SK-N-DZ (cell line): ENCODE data around the gene OR10C1. TPM values are rescaled to one million over a fixed set of nuclear protein-coding genes. Genes with fewer than 3 reads are reported as not detected.
"Not testable (repeated sequence)": the region's sequence is repeated elsewhere in the genome, so short reads cannot be mapped to it uniquely, and the experiment has no call there.

Experiments used
- DNase-seq: peaks from one replicate; pipeline ENCODE4 v3.0.0-alpha.2; 2015; ENCODE audit warnings: low spot score
- polyA plus RNA-seq, 2 experiments: library from polyadenylated mRNA; depleted of rRNA; stranded (reverse); fragments of >200 nt; gene quantifications; 2 replicates each; pipeline ENCODE4 v1.2.3, GENCODE V29; 2014

The OR10C1 gene, protein sequence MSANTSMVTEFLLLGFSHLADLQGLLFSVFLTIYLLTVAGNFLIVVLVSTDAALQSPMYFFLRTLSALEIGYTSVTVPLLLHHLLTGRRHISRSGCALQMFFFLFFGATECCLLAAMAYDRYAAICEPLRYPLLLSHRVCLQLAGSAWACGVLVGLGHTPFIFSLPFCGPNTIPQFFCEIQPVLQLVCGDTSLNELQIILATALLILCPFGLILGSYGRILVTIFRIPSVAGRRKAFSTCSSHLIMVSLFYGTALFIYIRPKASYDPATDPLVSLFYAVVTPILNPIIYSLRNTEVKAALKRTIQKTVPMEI
- polyA plus RNA-seq (2014; cell fraction: cytosol; rRNA removed), result not detected in 2 replicates
- not detected in 2 replicates for polyA plus RNA-seq (2014; cell fraction: nucleus; rRNA removed)

DNA sequence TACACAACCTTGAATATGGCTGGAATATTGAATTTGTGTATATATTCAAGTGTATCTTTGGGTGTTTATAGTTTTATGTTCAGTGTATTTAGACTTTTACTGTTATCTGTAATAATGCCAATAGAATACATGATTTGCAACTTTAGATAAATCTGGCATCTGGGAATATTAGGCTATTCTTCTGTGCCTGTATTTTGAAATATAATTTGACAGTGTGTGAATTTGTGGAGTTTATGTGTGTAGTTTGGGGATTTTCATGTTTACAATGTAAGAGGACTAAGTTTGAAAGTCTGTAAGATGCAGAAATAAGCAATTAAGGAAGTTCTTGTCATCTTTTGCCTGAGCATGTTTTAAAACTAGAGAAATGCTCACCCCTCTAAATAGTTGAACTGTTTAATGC is at the start of gene OR10C1:
Gene OR10C1, plus strand, starts transcription at position 301 of the 400 bp plus-strand sequence. CDS start 710 bp downstream, outside the sequence.
- no peak for DNase-seq

DNA sequence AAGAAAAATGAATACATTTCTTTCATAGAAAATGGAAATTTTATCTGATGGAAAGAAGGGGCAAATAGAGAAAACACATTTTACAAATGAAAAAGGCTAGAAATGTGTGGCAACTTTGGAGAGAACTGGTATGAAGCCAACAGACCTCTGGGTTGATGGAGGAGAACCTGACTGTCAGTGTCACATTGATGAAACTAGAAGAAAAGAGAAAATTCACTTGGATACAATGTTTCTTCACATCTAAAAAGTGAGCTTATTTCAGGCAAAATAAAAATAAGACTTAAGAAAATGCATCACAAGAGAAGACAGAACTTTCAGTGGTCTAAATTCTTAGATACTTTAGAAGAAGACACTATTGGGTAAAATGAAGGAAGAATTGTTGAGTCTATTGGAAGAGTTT is 43.8 kb upstream of the OR10C1 start, which contains the start of gene OR12D2:
Gene OR12D2, plus strand, starts transcription at position 301 of the 400 bp plus-strand sequence. CDS start 1,069 bp downstream, outside the sequence.
- DNase-seq, result no peak

DNA sequence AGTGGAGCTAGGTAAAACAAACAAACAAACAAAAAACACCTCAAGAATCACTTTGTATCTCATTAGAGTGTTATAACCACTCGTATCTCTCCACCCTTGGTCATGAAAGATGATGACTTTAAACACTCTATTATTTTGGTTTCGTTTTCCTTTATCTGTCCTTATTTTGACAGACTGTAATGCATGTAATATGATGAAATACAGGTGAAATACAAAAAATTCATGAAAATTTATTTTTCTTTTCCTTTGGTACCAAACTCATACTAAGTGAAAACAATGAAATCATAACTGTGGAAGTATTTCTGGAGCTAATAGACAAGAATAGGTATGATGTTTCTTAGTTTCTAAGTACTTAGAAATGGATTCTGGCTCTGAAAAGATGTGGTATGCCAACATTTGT is 39.6 kb upstream of the OR10C1 start:
- DNase-seq, result no peak

DNA sequence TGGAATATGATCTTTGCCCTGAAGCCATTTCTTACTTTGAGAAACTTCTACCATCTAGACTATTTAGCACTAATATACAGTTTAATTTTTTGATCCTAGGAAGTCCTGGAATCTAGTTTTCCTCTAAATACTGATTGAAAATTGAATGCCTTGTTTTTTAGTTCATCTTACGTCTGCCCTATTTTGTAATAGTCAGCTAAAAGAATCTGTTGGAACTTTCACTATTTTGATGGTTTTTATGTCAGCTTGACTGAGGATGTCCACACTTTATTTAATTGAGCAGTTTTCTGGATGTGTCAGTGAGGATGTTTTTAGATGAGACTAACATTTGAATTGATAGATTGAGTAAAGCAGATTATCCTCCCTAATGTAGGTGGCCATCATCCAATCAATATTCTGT is 35.3 kb upstream of the OR10C1 start:
- no peak for DNase-seq

DNA sequence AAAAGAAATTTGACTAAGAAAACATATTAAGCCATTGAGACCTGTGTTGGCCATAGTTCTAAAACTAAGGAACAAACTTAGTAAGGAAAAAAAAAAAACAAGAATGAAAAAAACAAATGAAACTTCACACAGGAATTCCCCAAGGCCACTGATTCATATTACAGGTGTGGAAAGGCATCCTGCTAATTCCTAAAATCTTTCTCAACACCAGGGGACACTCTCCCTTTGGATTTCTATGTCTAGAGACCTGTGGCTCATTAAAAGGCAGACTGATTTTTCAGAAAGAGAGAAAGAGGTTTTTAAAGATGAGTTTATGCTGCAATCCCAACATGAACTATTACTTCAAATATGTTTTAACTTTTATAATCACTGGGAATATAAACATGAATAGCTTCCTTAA is 24.5 kb upstream of the OR10C1 start, which contains the start of gene OR12D1:
Gene OR12D1, plus strand, starts transcription at position 341 of the 400 bp plus-strand sequence.
- no peak for DNase-seq

DNA sequence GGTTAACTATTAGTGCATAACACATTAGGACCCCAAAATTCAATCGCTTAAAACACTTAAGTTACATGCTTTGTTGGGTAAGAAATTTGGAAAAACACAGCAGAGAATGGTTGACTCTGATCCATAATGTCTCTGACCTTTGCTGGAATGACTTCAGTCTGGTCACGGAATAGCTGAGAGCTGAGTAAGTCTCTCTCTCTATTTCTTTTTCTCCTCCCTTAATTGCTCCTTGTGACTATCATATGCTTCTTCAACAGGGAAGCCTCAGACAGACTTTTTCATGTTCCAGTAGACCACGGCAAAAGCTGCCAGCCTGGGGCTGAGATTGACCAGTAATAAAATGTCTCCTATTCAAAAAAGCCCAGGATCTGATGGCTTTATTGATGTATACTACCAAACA is 19.6 kb upstream of the OR10C1 start:
- DNase-seq, result no peak

DNA sequence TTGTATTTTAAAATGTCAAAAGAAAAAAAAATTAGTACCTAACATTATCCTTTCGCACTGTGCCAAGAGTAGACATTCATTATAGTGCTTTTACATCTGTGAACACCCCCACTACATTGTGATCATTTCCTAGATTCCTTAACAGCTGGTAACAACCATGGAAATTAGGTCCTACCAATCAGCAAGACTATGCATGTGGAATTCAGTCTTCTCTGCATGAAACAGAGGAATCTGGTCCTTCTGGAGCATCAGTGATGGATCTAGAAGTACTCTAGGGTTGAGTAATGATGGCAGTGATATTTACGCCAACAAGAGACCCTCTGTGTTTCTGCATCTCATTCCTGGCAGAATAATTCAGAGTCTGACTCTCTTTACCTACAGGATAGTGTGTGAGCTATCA is 14.9 kb upstream of the OR10C1 start:
- no peak for DNase-seq

DNA sequence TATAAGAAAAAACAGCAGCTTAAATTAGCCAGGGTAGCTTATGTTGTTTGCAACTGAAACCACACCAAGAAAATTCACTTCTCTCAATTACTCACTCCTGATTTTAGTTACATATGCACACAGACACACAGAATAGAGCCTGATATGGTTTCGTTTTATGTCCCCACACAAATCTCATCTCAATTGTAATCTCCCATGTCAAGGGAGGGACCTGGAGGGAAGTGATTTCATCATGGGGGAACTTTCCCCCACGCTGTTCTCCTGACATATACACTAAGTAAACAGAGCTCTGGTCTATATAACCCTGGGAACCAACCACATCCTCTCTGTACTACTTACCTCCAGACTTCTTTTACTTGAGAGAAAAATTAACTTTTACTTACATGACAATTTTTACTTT is 14.5 kb upstream of the OR10C1 start:
- DNase-seq, result no peak

DNA sequence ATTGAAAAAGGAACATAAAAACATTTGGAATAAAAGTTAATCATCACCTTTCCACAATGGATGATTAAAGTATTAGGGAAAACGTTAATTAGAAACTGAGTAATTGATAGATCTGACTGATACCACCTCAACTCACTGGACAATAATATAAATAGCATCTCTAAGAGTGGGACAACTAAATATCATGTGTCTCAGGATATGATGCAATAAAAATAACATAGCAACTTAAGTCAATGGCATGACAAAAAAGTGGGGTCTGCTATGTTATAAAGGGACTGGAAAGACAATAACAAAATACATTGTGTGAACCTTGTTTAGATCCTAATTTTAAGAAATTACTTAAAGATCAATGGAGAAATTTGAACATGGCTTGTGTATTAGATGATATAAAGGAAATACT is 14.0 kb upstream of the OR10C1 start:
- no peak for DNase-seq

DNA sequence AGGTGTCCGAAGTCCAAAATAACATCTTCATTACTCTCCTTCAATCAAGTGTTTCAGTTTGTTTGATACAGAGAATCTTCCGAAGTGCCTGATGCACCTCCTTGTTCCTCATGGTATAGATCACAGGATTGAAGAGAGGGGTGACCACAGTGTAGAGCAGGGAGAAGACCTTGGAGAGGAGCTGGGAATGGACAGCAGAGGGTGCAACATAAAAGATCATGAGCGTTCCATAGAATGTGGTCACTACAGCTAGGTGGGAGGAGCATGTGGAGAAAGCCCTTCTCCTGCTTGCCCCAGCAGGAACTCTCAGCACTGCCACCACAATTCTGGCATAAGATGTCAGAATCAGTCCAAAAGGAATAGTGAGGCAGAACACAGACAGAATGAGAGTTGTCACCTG is 12.5 kb upstream of the OR10C1 start:
- DNase-seq, result no peak

DNA sequence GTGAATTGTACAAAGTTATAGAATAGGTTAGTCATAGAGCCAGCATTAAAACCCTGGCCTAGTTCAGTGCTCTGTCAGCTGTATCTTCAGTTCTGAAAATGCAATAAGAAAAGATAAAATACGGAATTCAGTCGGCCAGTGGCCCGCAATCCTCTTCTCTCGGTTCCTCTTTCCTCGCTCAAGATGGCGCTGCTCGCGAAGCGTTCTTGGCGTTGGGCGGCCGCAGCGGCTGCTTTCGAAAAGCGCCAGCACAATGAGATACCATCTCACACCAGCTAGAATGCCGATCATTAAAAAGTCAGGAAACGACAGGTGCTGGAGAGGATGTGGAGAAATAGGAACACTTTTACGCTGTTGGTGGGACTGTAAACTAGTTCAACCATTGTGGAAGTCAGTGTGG is 2.4 kb upstream of the OR10C1 start:
- not testable (repeated sequence) for DNase-seq

DNA sequence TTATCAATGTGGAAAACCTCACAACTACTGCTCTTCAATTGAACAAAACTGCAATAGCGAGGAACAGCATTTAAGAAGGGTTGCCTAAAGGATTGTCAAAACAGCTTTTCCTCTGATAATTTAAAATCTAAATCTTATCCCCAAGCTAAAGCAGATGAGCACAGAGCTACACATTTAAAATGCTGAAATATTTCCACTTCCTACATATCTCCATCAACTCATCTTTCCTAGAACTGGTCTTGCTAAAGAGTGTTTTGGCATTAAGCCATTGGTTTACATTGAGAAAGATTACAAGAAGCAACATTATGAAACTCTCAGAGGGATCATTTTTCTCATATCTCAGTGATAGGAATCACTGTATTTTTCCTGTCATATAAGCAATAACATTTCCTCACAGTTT is 3.6 kb downstream of the OR10C1 start:
- no peak for DNase-seq

DNA sequence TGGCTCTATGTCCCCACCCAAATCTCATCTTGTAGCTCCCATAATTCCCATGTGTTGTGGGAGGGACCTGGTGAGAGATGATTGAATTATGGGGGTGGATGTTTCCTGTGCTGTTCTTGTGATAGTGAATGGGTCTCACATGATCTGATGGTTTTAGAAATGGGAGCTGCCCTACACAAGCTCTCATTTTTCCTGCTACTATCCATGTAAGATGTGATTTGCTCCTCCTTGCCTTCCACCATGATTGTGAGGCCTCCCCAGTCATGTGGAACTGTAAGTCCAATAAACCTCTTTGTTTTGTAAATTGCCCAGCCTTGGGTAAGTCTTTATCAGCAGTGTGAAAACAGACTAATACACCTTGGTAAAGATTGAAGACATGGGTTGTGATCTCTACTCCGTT is 4.9 kb downstream of the OR10C1 start:
- not testable (repeated sequence) for DNase-seq

DNA sequence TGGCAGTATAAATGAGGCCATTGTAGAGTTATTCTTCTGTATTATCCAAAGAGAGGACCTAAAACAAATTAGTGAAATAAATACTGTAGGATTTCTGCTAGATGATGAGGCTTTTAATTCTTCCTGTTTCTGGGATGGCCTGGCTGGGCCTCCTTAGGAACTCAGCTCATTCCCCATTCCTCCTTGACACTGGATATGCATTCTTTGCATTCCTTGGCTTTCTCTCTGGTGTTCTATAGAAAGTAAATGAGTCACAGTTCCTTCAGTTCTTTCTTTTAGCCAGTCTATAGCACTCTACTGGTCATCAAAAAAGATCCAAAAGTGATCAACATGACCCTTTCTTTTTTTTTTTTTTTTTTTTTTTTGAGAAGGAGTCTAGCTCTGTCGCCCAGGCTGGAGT is 8.6 kb downstream of the OR10C1 start:
- DNase-seq, result no peak

DNA sequence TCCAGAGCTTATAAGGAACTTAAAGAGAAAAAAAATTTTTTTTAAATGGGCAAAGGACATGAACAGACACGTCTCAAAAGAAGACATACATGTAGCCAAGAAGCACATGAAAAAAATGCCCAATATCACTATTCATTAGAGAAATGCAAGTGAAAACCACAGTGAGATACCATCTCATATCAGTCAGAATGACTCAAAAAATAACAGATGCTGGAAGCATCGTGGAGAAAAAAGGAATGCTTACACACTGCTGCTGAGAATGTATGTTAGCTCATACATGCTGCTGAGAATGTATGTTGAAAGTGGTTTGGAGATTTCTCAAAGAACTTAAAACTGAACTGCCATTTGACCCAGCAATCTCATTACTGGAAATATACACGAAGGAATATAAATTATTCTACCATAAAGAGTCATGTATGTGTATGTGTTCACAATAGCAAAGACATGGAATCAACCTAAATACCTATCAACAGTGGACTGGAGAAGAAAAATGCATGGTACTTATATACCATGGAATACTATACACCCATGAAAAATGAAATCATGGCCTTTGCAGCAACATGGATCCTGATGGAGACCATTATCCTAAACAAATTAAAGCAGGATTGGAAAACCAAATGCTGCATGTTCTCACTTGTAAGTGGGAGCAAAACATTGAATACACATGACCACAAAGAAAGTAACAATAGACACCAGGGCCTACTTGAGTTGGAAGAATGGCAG is 12.5 kb downstream of the OR10C1 start:
- no peak for DNase-seq

DNA sequence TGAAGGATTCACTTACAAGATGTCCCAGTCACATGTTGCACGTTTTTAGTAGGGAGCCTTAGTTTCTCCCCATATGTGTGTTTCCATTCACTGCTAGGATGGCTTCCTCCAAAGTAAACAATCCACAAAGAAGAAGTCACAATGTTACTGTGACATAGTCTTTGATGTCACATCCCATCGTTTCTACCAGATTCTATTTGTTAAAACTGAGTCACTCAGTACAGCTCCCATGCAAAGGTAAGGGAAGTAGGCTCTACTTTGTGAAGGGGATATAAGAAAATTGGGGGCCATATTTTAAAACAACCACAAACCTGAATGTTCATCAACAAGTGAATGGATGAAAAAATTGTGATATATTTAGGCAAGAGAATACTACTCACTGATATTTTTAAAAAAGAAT is 17.9 kb downstream of the OR10C1 start, which contains the start of the genes OR11A1 and OR2H1:
Gene OR11A1, minus strand, starts transcription at position 101 of the 400 bp plus-strand sequence. CDS start 29,430 bp downstream, outside the sequence.
Gene OR2H1, plus strand, starts transcription at position 185 of the 400 bp plus-strand sequence. CDS start 4,615 bp downstream, outside the sequence.
- no peak for DNase-seq

DNA sequence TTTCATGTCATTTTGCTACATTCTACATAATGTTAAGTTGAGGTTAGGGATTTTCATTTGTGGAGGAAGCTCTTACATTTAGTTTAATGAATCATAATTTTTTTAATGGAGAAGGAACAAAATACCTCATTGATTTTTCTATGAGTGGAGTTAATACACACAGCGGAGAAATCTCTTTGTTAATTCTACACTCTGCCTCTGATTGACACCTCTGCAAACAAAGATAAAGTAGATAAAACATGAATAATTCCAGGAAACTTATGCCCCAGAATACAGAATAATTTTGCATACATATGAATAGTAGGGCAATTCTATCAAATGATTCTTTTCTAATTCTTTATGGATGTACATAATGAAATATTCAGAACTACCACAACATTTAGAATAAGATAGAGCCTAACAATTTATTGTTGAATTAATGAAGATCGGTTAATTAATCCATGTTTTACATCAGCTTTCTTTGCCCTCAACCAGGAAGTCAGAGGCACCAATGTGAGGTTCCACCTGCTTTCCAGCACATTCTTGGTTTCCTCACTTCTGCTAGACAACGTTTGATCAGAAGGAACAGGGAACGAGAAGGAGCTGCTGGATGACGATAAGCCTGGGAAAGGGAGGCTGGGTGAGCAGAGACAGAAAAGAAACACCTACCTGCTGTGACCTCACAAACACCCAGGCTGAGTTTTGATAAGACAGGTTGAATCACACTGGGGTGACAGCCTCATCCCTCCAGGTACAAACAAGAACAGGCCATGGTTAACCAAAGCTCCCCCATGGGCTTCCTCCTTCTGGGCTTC is 22.1 kb downstream of the OR10C1 start:
- DNase-seq, result no peak

DNA sequence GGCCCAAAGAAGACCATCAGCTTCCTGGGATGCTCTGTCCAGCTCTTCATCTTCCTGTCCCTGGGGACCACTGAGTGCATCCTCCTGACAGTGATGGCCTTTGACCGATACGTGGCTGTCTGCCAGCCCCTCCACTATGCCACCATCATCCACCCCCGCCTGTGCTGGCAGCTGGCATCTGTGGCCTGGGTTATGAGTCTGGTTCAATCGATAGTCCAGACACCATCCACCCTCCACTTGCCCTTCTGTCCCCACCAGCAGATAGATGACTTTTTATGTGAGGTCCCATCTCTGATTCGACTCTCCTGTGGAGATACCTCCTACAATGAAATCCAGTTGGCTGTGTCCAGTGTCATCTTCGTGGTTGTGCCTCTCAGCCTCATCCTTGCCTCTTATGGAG is 22.9 kb downstream of the OR10C1 start:
- DNase-seq, result no peak

DNA sequence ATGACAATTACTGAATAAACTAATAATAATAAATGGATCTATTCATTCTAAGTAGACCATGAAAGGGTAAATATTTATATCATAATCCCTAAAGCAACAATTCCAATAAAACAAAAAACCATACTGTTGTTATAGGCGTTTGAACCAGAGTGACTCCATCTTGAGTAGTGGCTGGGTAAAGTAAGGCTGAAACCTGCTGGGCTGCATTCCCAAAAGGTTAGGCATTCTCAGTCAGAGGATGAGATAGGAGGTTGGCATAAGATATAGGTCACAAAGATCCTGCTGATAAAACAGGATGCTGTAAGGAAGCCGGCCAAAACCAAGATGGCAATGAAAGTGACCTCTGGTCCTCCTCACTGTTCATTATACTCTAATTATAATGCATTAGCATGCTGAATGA is 26.2 kb downstream of the OR10C1 start:
- DNase-seq, result no peak

DNA sequence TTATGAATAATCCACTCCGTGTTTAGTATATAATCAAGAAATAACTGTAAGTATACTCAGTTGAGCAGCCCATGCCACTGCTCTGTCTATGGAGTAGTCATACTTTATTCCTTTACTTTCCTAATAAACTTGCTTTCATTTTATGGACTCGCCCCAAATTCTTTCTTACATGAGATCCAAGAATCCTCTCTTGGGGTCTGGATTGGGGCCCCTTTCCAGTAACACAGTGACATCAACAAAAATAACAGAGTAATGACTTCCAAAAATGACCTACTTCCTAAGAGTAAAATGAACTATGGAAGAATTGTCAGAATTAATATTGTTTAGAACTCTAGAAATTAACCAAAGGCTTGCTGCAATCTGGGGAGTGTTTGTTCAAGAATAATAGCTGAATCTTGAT is 26.7 kb downstream of the OR10C1 start:
- no peak for DNase-seq

DNA sequence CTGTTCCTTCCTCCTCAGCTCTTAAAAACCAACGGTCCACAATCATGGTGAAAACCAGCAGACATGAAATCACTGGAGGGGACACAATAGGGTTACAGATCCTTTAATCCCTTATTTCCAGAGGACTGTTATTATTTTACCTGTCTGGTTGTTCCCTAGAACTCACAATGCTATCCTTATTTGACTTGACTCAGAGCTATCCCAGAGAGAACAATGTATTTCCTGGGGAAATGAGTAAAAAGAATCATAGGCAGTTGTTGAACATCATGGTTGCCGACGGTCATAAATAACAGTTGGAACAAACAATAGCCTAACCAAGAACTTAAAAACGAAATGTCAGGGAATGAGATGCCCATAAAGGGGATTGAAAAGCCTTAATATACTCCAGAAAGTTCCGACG is 27.1 kb downstream of the OR10C1 start:
- DNase-seq, result no peak

DNA sequence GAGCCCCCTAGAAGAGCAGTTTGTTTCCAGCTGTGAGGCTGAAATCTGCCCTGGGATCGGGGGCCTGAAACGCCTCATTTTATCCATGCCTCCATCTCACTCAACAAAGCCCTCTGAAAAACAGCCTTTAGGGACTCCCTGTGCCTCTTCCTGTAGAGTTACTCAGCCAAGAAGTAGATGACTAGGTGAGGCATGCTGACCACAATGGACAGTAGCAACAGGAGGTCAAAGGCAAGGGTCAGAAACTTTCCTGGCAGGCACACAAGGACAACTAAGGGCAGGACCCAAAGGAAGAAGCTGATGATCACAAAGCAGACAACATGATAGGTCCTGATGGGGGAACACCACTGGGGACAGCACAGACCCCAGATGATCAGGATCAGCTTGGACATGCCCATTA is 35.9 kb downstream of the OR10C1 start:
- DNase-seq, result no peak
